Kidney (tissue), 14 donors: ENCODE data around the gene PTPRK. TPM values are rescaled to one million over a fixed set of nuclear protein-coding genes. Genes with fewer than 3 reads are reported as not detected.

Experiments
- DNase-seq, 5 donors: peaks; one replicate each; pipeline ENCODE4 v3.0.0-alpha.2; 2013 to 2020
- FAIRE-seq: peaks from 2 replicates; lab custom pipeline; 2012; peaks lifted over from hg19 to GRCh38; lab: Jason Lieb, UNC
- H3K27ac ChIP-seq, 2 donors: one replicate each; pipeline ENCODE4 v1.7.0; 2013; ENCODE audit warnings: low read depth in 2 of 2, low read length in 2 of 2, inconsistent platforms in 1 of 2
- H3K27me3 ChIP-seq: one replicate; pipeline ENCODE4 v1.7.1; 2013; ENCODE audit warnings: low read length, inconsistent platforms; ENCODE audit not compliant: control insufficient read depth, insufficient read depth
- H3K36me3 ChIP-seq, 3 donors: one replicate each; pipeline versions ENCODE4 v1.7.0 to v1.7.1; 2013; ENCODE audit warnings: low read length in 3 of 3, control low read depth in 1 of 3, inconsistent platforms in 1 of 3; ENCODE audit not compliant: insufficient read depth in 3 of 3, control insufficient read depth in 2 of 3
- H3K4me1 ChIP-seq, 3 donors: one replicate each; pipeline versions ENCODE4 v1.7.0 to v1.7.1; 2013; ENCODE audit warnings: low read length in 3 of 3, inconsistent platforms in 1 of 3, low read depth in 1 of 3; ENCODE audit not compliant: control insufficient read depth in 2 of 3, insufficient read depth in 2 of 3
- H3K4me3 ChIP-seq, 3 donors: one replicate each; pipeline versions ENCODE4 v1.7.0 to v1.8.1; 2013; ENCODE audit warnings: low read length in 3 of 3, control low read depth in 1 of 3, inconsistent platforms in 1 of 3
- H3K9ac ChIP-seq, 3 donors: one replicate each; pipeline versions ENCODE4 v1.7.0 to v1.7.1; 2013; ENCODE audit warnings: low read length in 3 of 3, control low read depth in 1 of 3, inconsistent platforms in 1 of 3
- H3K9me3 ChIP-seq, 3 donors: one replicate each; pipeline versions ENCODE4 v1.7.0 to v1.7.1; 2013; ENCODE audit warnings: low read length in 3 of 3, control low read depth in 1 of 3, inconsistent platforms in 1 of 3; ENCODE audit not compliant: control insufficient read depth in 2 of 3, insufficient read depth in 1 of 3
- CTCF ChIP-seq: IDR thresholded peaks from 3 replicates; pipeline ENCODE4 v1.5.1; 2012; ENCODE audit warnings: mild to moderate bottlenecking, moderate library complexity, borderline replicate concordance; ENCODE audit not compliant: insufficient read depth; ENCODE audit errors: extremely low read depth
- intact Hi-C: fragments of 100-400 bp; cut with DNase I; formaldehyde crosslinking; loops from one replicate; pipeline ENCODE4 v1.11.1; 2022
- polyA plus RNA-seq: library from polyadenylated mRNA; stranded (reverse); fragments of 350-450 nt; fragmentation: Illumina TruSeq; extraction: RNeasy Lipid Tissue Mini Kit (QIAGEN cat#74804); gene quantifications from one replicate; pipeline ENCODE4 v1.2.3, GENCODE V29; 2014; ENCODE audit warnings: low read depth, low replicate concordance; ENCODE audit not compliant: insufficient read depth
- total RNA-seq: library from RNA; stranded (reverse); fragmentation: NEBNext Ultra II Directional; extraction: Animal tissue kit (Norgen Biotek cat#: 25700); gene quantifications from one replicate; pipeline ENCODE4 v1.2.1, GENCODE V29; 2021
- donor health status: control.
- donor health status: control.
- donor health status: control.
- donor health status: control.
- donor health status: control.
- donor health status: DM: yes; HTN: yes; CAD: no.
- donor health status: Normal renal cell carcinoma (clear cell type).

Gene PTPRK
- total and polyA plus RNA-seq, 2 donors from 2014 or later = 9.2 to 72.8 TPM

GRCh38 chr6:128456510-128457230, 63.7 kb downstream of the PTPRK start:
- Histone ChIP-seq H3K4me1 (no peaks in the 10 kb centered on the region), H3K27ac (no peak overlapping the region), H3K4me3 (no peak overlapping the region), H3K36me3 (no peaks in the 10 kb centered on the region), H3K9me3 (no peaks in the 10 kb centered on the region), H3K9ac (no peak overlapping the region), H3K27me3 (no peaks in the 10 kb centered on the region)
- intact Hi-C loops = no loop called here
- FAIRE-seq (no peak), DNase-seq (no peak)
- TF ChIP-seq CTCF = no peak

- TF ChIP-seq CTCF = no peak
- Histone ChIP-seq H3K9me3 (no peaks in the 10 kb centered on the region), H3K4me1 (no peaks in the 10 kb centered on the region), H3K36me3 (no peaks in the 10 kb centered on the region), H3K9ac (no peak overlapping the region), H3K27me3 (no peaks in the 10 kb centered on the region), H3K27ac (no peak overlapping the region), H3K4me3 (no peak overlapping the region)
- FAIRE-seq (no peak), DNase-seq (no peak)
- intact Hi-C loops = no loop called here
These were observed 64.4 kb downstream of the PTPRK start for GRCh38 chr6:128455959-128456358.

GRCh38 chr6:128452713-128453112, 67.7 kb downstream of the PTPRK start:
- TF ChIP-seq CTCF = no peak
- Histone ChIP-seq H3K27me3 (no peaks in the 10 kb centered on the region), H3K36me3 (no peaks in the 10 kb centered on the region), H3K4me1 (no peaks in the 10 kb centered on the region), H3K27ac (no peak overlapping the region), H3K9me3 (no peaks in the 10 kb centered on the region), H3K9ac (no peak overlapping the region), H3K4me3 (no peak overlapping the region)
- DNase-seq (no peak), FAIRE-seq (no peak)
- intact Hi-C loops = no loop called here
